RWPE1 (cell line): ENCODE data around the gene HMX3.

Experiments used
- CTCF ChIA-PET: fragments of 350-600 bp; sonication (Branson Sonifier 250); formaldehyde crosslinking; extraction: SDS; loops from one replicate; lab custom pipeline; 2021; lab: Yijun Ruan, JAX
- POLR2A ChIA-PET: fragments of 400-600 bp; formaldehyde crosslinking; extraction: SDS; loops from one replicate; lab custom pipeline; 2020; ENCODE audit warnings: antibody characterized with exemption; ENCODE audit not compliant: low non-redundant PET; lab: Yijun Ruan, JAX
- DNase-seq: peaks from one replicate; pipeline ENCODE4 v3.0.0; 2012; ENCODE audit warnings: low spot score
- H3K27ac ChIP-seq: fragments of 450-650 bp; 2 replicates; pipeline ENCODE4 v1.5.1; 2017
- CTCF ChIP-seq: fragments of 450-650 bp; conservative IDR thresholded peaks from 2 replicates; pipeline ENCODE4 v1.5.1; 2017; ENCODE audit warnings: low read depth, mild to moderate bottlenecking

The HMX3 gene

GRCh38 chr10:123180101-123181090, 44.6 kb downstream of the HMX3 start:
- POLR2A ChIA-PET: no interaction called here
- DNase-seq: no peak
- CTCF ChIA-PET: no interaction called here
- TF ChIP-seq CTCF: no peak
- H3K27ac ChIP-seq: no peak overlapping the region

GRCh38 chr10:123183724-123184123, 48.0 kb downstream of the HMX3 start:
- H3K27ac ChIP-seq: no peak overlapping the region
- TF ChIP-seq CTCF: no peak
- ChIA-PET CTCF (interaction anchor here (0.6 to 1.0 kb wide), 2 partner anchors 10 to 112 kb away, joined by 3 read pairs; no protein-coding TSS in a partner anchor), POLR2A (no interaction called here)
- DNase-seq: no peak

- no peak overlapping the region for H3K27ac ChIP-seq
- CTCF ChIA-PET: no interaction called here
- DNase-seq: no peak
- no peak for TF ChIP-seq CTCF
- POLR2A ChIA-PET: no interaction called here
Observed at GRCh38 chr10:123187781-123188180, 52.0 kb downstream of the HMX3 start.
